Neuronal stem cell (in vitro differentiated cells): ENCODE results near the gene ZFAND2A.
"Not testable (repeated sequence)": the region's sequence is repeated elsewhere in the genome, so short reads cannot be mapped to it uniquely, and the experiment has no call there.

Source experiments
- DNase-seq: peaks from one replicate; pipeline ENCODE4 v3.0.0-alpha.2; 2013; ENCODE audit warnings: low spot score
- H2AFZ ChIP-seq: one replicate; pipeline ENCODE4 v1.6.1; 2013; ENCODE audit warnings: mild to moderate bottlenecking, low read length, inconsistent platforms
- H2AK5ac ChIP-seq: 2 replicates; pipeline ENCODE4 v1.6.1; 2013; ENCODE audit warnings: low read depth, mild to moderate bottlenecking, inconsistent platforms, low read length, moderate library complexity, mixed read lengths
- H2BK120ac ChIP-seq: 2 replicates; pipeline ENCODE4 v1.6.1; 2013; ENCODE audit warnings: low read depth, mild to moderate bottlenecking, inconsistent platforms, low read length, moderate library complexity, mixed read lengths
- H2BK12ac ChIP-seq: one replicate; pipeline ENCODE4 v1.6.1; 2013; ENCODE audit warnings: low read length, inconsistent platforms
- H2BK15ac ChIP-seq: 2 replicates; pipeline ENCODE4 v1.6.1; 2013; ENCODE audit warnings: mild to moderate bottlenecking, low read length, inconsistent platforms, mixed read lengths
- H2BK5ac ChIP-seq: one replicate; pipeline ENCODE4 v1.6.1; 2013; ENCODE audit warnings: inconsistent platforms, mild to moderate bottlenecking, low read length, moderate library complexity
- H3K14ac ChIP-seq: one replicate; pipeline ENCODE4 v1.6.1; 2013; ENCODE audit warnings: low read length, inconsistent platforms
- H3K18ac ChIP-seq: 2 replicates; pipeline ENCODE4 v1.6.1; 2013; ENCODE audit warnings: low read length, inconsistent platforms
- H3K23ac ChIP-seq: 2 replicates; pipeline ENCODE4 v1.6.1; 2013; ENCODE audit warnings: low read depth, mild to moderate bottlenecking, mixed read lengths, low read length, inconsistent platforms; ENCODE audit not compliant: poor library complexity
- H3K27ac ChIP-seq: replicated peaks from 3 replicates; pipeline ENCODE4 v1.5.1; 2013; ENCODE audit warnings: low read length, inconsistent platforms
- H3K27me3 ChIP-seq, 3 experiments: 2 replicates each; pipeline ENCODE4 v1.6.1; 2013; ENCODE audit warnings: low read length in 3 of 3, mild to moderate bottlenecking in 2 of 3, inconsistent platforms in 1 of 3, low read depth in 1 of 3, mixed read lengths in 1 of 3, moderate library complexity in 1 of 3; ENCODE audit not compliant: control insufficient read depth in 3 of 3, insufficient read depth in 3 of 3
- H3K36me3 ChIP-seq, 2 donors: replicated peaks in 1 of 2; 2 replicates each; pipeline ENCODE4 v1.6.1; 2013; ENCODE audit warnings: low read length in 2 of 2; ENCODE audit not compliant: control insufficient read depth in 2 of 2, insufficient read depth in 2 of 2
- H3K4ac ChIP-seq: 2 replicates; pipeline ENCODE4 v1.6.1; 2013; ENCODE audit warnings: inconsistent platforms, mild to moderate bottlenecking, low read length, moderate library complexity
- H3K4me1 ChIP-seq, 2 donors: 1 replicate in 1 of 2; 2 replicates in 1 of 2; pipeline ENCODE4 v1.6.1; 2013; ENCODE audit warnings: low read length in 2 of 2, low read depth in 1 of 2; ENCODE audit not compliant: control insufficient read depth in 2 of 2, insufficient read depth in 1 of 2
- H3K4me2 ChIP-seq: one replicate; pipeline ENCODE4 v1.6.1; 2013; ENCODE audit warnings: mild to moderate bottlenecking, low read length, inconsistent platforms; ENCODE audit not compliant: insufficient read depth, poor library complexity, severe bottlenecking
- H3K4me3 ChIP-seq, 2 donors: 2 replicates each; pipeline ENCODE4 v1.5.1; 2013; ENCODE audit warnings: low read length in 2 of 2, mild to moderate bottlenecking in 2 of 2, inconsistent platforms in 1 of 2, moderate library complexity in 1 of 2
- H3K79me1 ChIP-seq: one replicate; pipeline ENCODE4 v1.6.1; 2013; ENCODE audit warnings: low read depth, mild to moderate bottlenecking, inconsistent platforms, low read length, moderate library complexity
- H3K9ac ChIP-seq: one replicate; pipeline ENCODE4 v1.6.1; 2013; ENCODE audit warnings: mild to moderate bottlenecking, low read depth, low read length, inconsistent platforms; ENCODE audit not compliant: poor library complexity
- H3K9me3 ChIP-seq, 2 donors: replicated peaks in 1 of 2; 2 replicates each; pipeline versions ENCODE3 to v1.6.1; 2013; ENCODE audit warnings: low read length in 2 of 2, mild to moderate bottlenecking in 2 of 2, inconsistent platforms in 1 of 2, low read depth in 1 of 2, mixed read lengths in 1 of 2, moderate library complexity in 1 of 2; ENCODE audit not compliant: control insufficient read depth in 2 of 2, insufficient read depth in 1 of 2
- H4K8ac ChIP-seq: one replicate; pipeline ENCODE4 v1.6.1; 2013; ENCODE audit warnings: low read depth, mild to moderate bottlenecking, inconsistent platforms, low read length, moderate library complexity
- H4K91ac ChIP-seq: one replicate; pipeline ENCODE4 v1.6.1; 2013; ENCODE audit warnings: low read length, low read depth, mild to moderate bottlenecking, inconsistent platforms; ENCODE audit not compliant: poor library complexity
- WGBS, 2 donors: extraction: QIAGEN DNeasy Blood & Tissue Kit; methylation state at CpG; one replicate each; pipeline ENCODE4 v1.1.7; 2013; ENCODE audit warnings: missing lambda C conversion rate in 2 of 2, mixed read lengths in 1 of 2; ENCODE audit not compliant: insufficient read length in 2 of 2, insufficient replicate concordance in 1 of 2; ENCODE audit errors: extremely low coverage in 2 of 2; 5-methylcytosine and 5-hydroxymethylcytosine counted together

Gene ZFAND2A

GRCh38 chr7:1196950-1197349 is 37.0 kb upstream of the ZFAND2A start:
- no peak overlapping the region for H2BK12ac ChIP-seq
- DNase-seq = no peak
- no peaks in the 10 kb centered on the region for H3K36me3 ChIP-seq
- H2BK120ac ChIP-seq = no peak overlapping the region
- no peaks in the 10 kb centered on the region for H3K9me3 ChIP-seq
- H2BK15ac ChIP-seq = no peak overlapping the region
- no peak overlapping the region for H4K8ac ChIP-seq
- H2BK5ac ChIP-seq = no peak overlapping the region
- no peak overlapping the region for H3K23ac ChIP-seq
- no peak overlapping the region for H3K18ac ChIP-seq
- no peak overlapping the region for H3K4me2 ChIP-seq
- no peak overlapping the region for H3K4ac ChIP-seq
- no peak overlapping the region for H3K9ac ChIP-seq
- no peaks in the 10 kb centered on the region for H3K79me1 ChIP-seq
- no peak overlapping the region for H4K91ac ChIP-seq
- H3K4me3 ChIP-seq = no peak overlapping the region
- H3K27ac ChIP-seq = no peak overlapping the region
- H3K4me1 ChIP-seq = no peaks in the 10 kb centered on the region
- H2AFZ ChIP-seq = no peak overlapping the region
- H3K27me3 ChIP-seq = peaks cover 0 to 49% (median 0%) of the 10 kb centered on the region in 3 experiments
- H2AK5ac ChIP-seq = no peak overlapping the region
- H3K14ac ChIP-seq = no peak overlapping the region
- whole genome bisulfite sequencing, 2 donors = no CpG with 5 or more reads among the region's 6 CpGs

- H2BK5ac ChIP-seq, H3K9ac ChIP-seq, DNase-seq, H3K4me1 ChIP-seq, H2AK5ac ChIP-seq, H3K4ac ChIP-seq, H3K9me3 ChIP-seq, H3K36me3 ChIP-seq, H4K91ac ChIP-seq, H3K4me2 ChIP-seq, H2AFZ ChIP-seq, H3K4me3 ChIP-seq, H3K14ac ChIP-seq, H2BK12ac ChIP-seq, H3K23ac ChIP-seq, H4K8ac ChIP-seq, H3K79me1 ChIP-seq, H3K27ac ChIP-seq, H2BK15ac ChIP-seq, H2BK120ac ChIP-seq, H3K18ac ChIP-seq: not testable (repeated sequence)
- WGBS, 2 donors = no CpG with 5 or more reads among the region's 4 CpGs
- H3K27me3 ChIP-seq = peaks cover 0 to 45% (median 0%) of the 10 kb centered on the region in 3 experiments
Measured at GRCh38 chr7:1196441-1196840, 36.4 kb upstream of the ZFAND2A start.

- H3K4me2 ChIP-seq = no peak overlapping the region
- peak overlapping the region; percentile 49 for H2AFZ ChIP-seq
- peak overlapping the region; percentile 25 for H3K14ac ChIP-seq
- peaks cover 0 to 40% (median 2%) of the 10 kb centered on the region in 3 experiments for H3K27me3 ChIP-seq
- no peak overlapping the region for H3K27ac ChIP-seq
- no peak overlapping the region for H2BK15ac ChIP-seq
- H2BK12ac ChIP-seq = no peak overlapping the region
- H3K79me1 ChIP-seq = no peaks in the 10 kb centered on the region
- no peak for DNase-seq
- no peak overlapping the region for H3K9ac ChIP-seq
- no peak overlapping the region for H3K4ac ChIP-seq
- H4K91ac ChIP-seq = no peak overlapping the region
- H3K4me3 ChIP-seq = no peak overlapping the region
- peak overlapping the region; percentile 6 for H3K18ac ChIP-seq
- no CpG with 5 or more reads among the region's 36 CpGs for WGBS, 2 donors
- no peak overlapping the region for H2BK5ac ChIP-seq
- no peaks in the 10 kb centered on the region for H3K36me3 ChIP-seq
- peak overlapping the region; percentile 53 for H3K23ac ChIP-seq
- no peaks in the 10 kb centered on the region for H3K4me1 ChIP-seq
- H3K9me3 ChIP-seq = no peaks in the 10 kb centered on the region
- H4K8ac ChIP-seq = no peak overlapping the region
- H2AK5ac ChIP-seq = no peak overlapping the region
- no peak overlapping the region for H2BK120ac ChIP-seq
Measured at GRCh38 chr7:1193593-1194424, 33.8 kb upstream of the ZFAND2A start.

GRCh38 chr7:1192171-1192676 is 32.2 kb upstream of the ZFAND2A start:
- H3K18ac ChIP-seq = no peak overlapping the region
- H2BK15ac ChIP-seq = no peak overlapping the region
- no peak overlapping the region for H3K4ac ChIP-seq
- H3K27ac ChIP-seq = no peak overlapping the region
- H3K79me1 ChIP-seq = no peaks in the 10 kb centered on the region
- peaks cover 0 to 38% (median 2%) of the 10 kb centered on the region in 3 experiments for H3K27me3 ChIP-seq
- H2BK12ac ChIP-seq = no peak overlapping the region
- peak overlapping the region; percentile 21 for H2AFZ ChIP-seq
- no peaks in the 10 kb centered on the region for H3K4me1 ChIP-seq
- no peak overlapping the region for H3K4me2 ChIP-seq
- no peak overlapping the region for H4K8ac ChIP-seq
- H3K9ac ChIP-seq = no peak overlapping the region
- no peak for DNase-seq
- WGBS, 2 donors = no CpG with 5 or more reads among the region's 15 CpGs
- no peak overlapping the region for H3K23ac ChIP-seq
- H3K36me3 ChIP-seq = no peaks in the 10 kb centered on the region
- H2AK5ac ChIP-seq = no peak overlapping the region
- no peak overlapping the region for H3K4me3 ChIP-seq
- H4K91ac ChIP-seq = no peak overlapping the region
- no peak overlapping the region for H2BK120ac ChIP-seq
- peak overlapping the region; percentile 71 for H3K14ac ChIP-seq
- no peaks in the 10 kb centered on the region for H3K9me3 ChIP-seq
- H2BK5ac ChIP-seq = no peak overlapping the region
